ENCODE measurements around the gene DYRK1A. TPM values are rescaled to one million over a fixed set of nuclear protein-coding genes. Genes with fewer than 3 reads are reported as not detected.
A peak's percentile ranks its signal among the peaks of the same experiment; 100 is the strongest.

Gene DYRK1A
- polyA plus RNA-seq, 3 donors from 2014 or later, result 1.8 to 4.8 (median 4.0) TPM

DNA sequence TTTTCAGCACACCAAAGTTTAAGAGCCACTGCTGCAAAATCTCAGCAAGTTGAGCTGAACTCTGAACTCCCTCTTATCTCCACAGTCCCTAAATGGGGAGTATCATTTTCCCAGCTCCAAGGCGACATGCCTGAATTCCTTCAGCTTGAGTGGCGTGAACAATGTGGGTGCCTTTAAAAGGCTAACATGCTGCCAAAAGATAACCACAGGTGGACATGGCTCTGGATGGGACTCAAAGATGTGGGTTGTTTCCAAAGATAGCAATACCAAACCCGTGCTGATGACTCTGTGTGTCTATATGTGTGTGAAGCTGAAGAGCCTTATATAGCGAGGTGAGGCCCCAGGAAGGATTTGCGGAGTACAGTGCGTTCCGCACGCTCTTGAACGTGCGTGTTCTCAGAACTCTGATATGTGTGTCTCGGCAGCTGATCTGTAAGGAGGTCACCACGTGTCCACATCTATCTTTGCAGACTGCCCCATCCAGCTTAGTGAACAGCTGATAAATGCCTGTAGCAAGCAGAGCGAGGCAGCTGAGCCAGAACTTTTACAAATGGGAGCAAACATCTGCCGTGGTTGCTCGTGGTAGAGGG lies 189.2 kb downstream of the DYRK1A start:
- no peaks in the 10 kb centered on the region for H3K4me1 Mint-ChIP-seq
- H3K27ac Mint-ChIP-seq, result peak overlapping the region in 1 of 6 donors; percentile 28
- no peaks in the 10 kb centered on the region for H3K9me3 Mint-ChIP-seq
- H3K27me3 Mint-ChIP-seq (ENCODE audit: low read depth in 3 of 3), result peaks cover 2 to 13% (median 5%) of the 10 kb centered on the region in 3 donors
- DNase-seq, result no peak
- H3K36me3 Mint-ChIP-seq, result no peaks in the 10 kb centered on the region
- no peak overlapping the region for H3K4me3 Mint-ChIP-seq

- no peak for DNase-seq
- peaks cover 2 to 13% (median 5%) of the 10 kb centered on the region in 3 donors for H3K27me3 Mint-ChIP-seq (ENCODE audit: low read depth in 3 of 3)
- H3K27ac Mint-ChIP-seq, result no peak overlapping the region
- no peak overlapping the region for H3K4me3 Mint-ChIP-seq
- H3K36me3 Mint-ChIP-seq, result no peaks in the 10 kb centered on the region
- no peaks in the 10 kb centered on the region for H3K9me3 Mint-ChIP-seq
- no peaks in the 10 kb centered on the region for H3K4me1 Mint-ChIP-seq
These were observed 190.8 kb downstream of the DYRK1A start for GRCh38 chr21:37557261-37557950.

GRCh38 chr21:37558676-37559211 lies 192.2 kb downstream of the DYRK1A start:
- no peak overlapping the region for H3K4me3 Mint-ChIP-seq

GRCh38 chr21:37560385-37560784 lies 193.8 kb downstream of the DYRK1A start:
- no peaks in the 10 kb centered on the region for H3K9me3 Mint-ChIP-seq
- no peaks in the 10 kb centered on the region for H3K36me3 Mint-ChIP-seq
- peaks cover 14 to 19% (median 16%) of the 10 kb centered on the region in 3 donors for H3K27me3 Mint-ChIP-seq (ENCODE audit: low read depth in 3 of 3)
- no peak overlapping the region for H3K4me3 Mint-ChIP-seq
- peaks cover 22% of the 10 kb centered on the region in 2 donors for H3K4me1 Mint-ChIP-seq
- no peak overlapping the region for H3K27ac Mint-ChIP-seq
- DNase-seq, result no peak

More at GRCh38 chr21:37558676-37559211, 192.2 kb downstream of the DYRK1A start:
- DNase-seq, result no peak
- Mint-ChIP-seq H3K9me3 (no peaks in the 10 kb centered on the region), H3K36me3 (no peaks in the 10 kb centered on the region), H3K27me3 (ENCODE audit: low read depth in 3 of 3) (peaks cover 6 to 13% (median 8%) of the 10 kb centered on the region in 3 donors), H3K4me1 (peaks cover 7 to 8% of the 10 kb centered on the region in 2 donors), H3K27ac (no peak overlapping the region)

GRCh38 chr21:37561506-37561905 lies 194.9 kb downstream of the DYRK1A start:
- no peak for DNase-seq
- Mint-ChIP-seq H3K27ac (peak overlapping the region in 2 of 6 donors; percentile 50 to 99), H3K4me1 (peaks cover 22 to 24% of the 10 kb centered on the region in 2 donors), H3K27me3 (ENCODE audit: low read depth in 3 of 3) (peaks cover 8 to 19% (median 12%) of the 10 kb centered on the region in 3 donors), H3K9me3 (no peaks in the 10 kb centered on the region), H3K36me3 (no peaks in the 10 kb centered on the region), H3K4me3 (peak overlapping the region in 1 of 5 donors; percentile 3)

DNA sequence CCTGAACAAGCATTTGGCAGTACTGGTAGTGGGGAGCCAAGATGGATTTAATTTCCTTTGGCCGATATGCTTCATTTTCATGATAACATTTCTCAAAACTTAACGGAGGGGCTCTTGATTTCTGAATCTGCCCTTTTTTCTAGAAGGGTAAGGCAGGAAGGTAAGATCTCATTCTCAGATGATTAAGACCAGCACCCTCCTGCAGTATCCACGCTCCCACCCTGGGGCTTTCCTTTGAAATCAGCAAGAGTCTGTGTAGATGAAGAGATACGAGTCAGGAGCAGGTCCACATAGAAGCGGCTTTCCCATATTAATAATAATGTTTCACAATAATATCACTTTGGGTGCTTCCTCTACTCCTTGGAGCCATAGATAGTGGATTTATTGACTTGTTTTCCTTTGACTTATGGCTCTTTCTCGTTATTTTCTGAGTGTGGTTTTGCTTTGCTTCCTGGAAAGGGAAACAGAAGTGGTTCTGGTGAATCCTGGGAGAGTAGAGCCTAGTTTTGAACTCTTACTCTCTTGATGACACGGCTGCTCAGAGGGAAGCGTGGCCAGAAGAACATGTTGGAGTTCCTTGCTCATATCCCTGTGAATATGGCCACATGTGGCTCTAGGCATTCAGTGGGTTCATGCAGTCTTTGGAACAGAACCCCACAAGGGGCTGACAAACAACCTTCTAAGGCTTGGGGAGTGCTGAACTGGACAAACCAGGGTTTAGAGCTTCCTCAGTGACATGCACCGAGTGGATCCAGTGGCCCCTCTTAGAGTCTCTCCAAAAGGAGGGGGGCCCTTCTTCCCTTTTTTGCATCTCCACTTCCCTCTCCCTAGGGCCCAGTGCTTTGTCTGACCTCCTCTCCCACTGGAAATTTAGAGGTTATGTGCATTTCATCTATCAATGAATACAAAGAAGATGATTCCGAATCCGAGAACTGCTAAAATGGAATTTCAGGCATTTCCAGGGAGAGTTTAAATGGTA lies 195.7 kb downstream of the DYRK1A start:
- DNase-seq, result no peak
- H3K36me3 Mint-ChIP-seq, result no peaks in the 10 kb centered on the region
- no peaks in the 10 kb centered on the region for H3K9me3 Mint-ChIP-seq
- H3K4me3 Mint-ChIP-seq, result peak overlapping the region; percentile 86 to 98 (median 97)
- H3K27me3 Mint-ChIP-seq (ENCODE audit: low read depth in 3 of 3), result peaks cover 8 to 19% (median 11%) of the 10 kb centered on the region in 3 donors
- peak overlapping the region; percentile 87 to 100 (median 93) for H3K27ac Mint-ChIP-seq
- peaks cover 22 to 24% of the 10 kb centered on the region in 2 donors for H3K4me1 Mint-ChIP-seq

GRCh38 chr21:37562920-37563640 lies 196.5 kb downstream of the DYRK1A start:
- H3K27me3 Mint-ChIP-seq (ENCODE audit: low read depth in 3 of 3), result peaks cover 8 to 19% (median 11%) of the 10 kb centered on the region in 3 donors
- H3K36me3 Mint-ChIP-seq, result no peaks in the 10 kb centered on the region
- H3K27ac Mint-ChIP-seq, result peak overlapping the region; percentile 87 to 100 (median 93)
- no peaks in the 10 kb centered on the region for H3K9me3 Mint-ChIP-seq
- peak overlapping the region; percentile 86 to 98 (median 97) for H3K4me3 Mint-ChIP-seq
- peaks cover 22 to 24% of the 10 kb centered on the region in 2 donors for H3K4me1 Mint-ChIP-seq
- no peak for DNase-seq

DNA sequence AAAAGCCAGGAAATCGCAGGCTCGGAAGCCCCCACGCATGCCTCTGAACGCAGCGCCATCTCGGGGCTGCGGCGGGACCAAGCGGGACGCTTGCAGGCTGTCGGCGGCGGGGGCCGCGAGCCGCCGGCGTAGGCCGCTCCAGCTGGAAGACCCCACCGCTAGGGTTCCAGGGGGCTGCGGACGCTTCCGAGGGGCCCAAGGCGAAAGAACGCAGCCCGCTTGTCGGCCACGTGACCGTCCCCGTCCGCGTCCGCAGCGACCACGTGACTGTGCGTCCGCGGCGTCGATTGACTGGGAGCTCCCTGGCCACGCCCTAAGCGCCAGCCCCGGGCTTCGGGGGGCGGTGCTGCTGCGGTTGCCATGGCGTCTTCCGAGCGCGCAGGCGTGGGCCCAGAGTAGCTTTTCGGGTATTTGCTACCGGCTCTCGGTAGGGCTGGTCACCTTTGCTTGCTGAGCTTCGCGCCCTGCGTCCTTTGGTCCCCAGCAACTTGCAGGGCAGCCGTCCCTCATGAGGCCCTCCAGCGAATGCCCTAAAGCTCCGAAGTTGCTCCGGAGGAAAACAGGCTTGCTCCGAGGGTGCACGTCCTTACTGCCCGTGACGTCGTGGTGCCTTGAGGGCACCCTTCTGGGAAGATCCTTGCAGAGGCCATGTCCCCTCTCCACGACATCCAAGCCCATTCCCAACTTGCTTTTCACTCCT lies 197.2 kb downstream of the DYRK1A start:
- H3K27me3 Mint-ChIP-seq (ENCODE audit: low read depth in 3 of 3), result peaks cover 11 to 19% (median 11%) of the 10 kb centered on the region in 3 donors
- H3K27ac Mint-ChIP-seq, result peak overlapping the region; percentile 97 to 100 (median 100)
- H3K36me3 Mint-ChIP-seq, result no peaks in the 10 kb centered on the region
- H3K4me1 Mint-ChIP-seq, result peaks cover 22 to 24% of the 10 kb centered on the region in 2 donors
- H3K4me3 Mint-ChIP-seq, result peak overlapping the region; percentile 91 to 99 (median 98)
- peak; percentile 92 to 93 (median 93) for DNase-seq
- no peaks in the 10 kb centered on the region for H3K9me3 Mint-ChIP-seq

DNA sequence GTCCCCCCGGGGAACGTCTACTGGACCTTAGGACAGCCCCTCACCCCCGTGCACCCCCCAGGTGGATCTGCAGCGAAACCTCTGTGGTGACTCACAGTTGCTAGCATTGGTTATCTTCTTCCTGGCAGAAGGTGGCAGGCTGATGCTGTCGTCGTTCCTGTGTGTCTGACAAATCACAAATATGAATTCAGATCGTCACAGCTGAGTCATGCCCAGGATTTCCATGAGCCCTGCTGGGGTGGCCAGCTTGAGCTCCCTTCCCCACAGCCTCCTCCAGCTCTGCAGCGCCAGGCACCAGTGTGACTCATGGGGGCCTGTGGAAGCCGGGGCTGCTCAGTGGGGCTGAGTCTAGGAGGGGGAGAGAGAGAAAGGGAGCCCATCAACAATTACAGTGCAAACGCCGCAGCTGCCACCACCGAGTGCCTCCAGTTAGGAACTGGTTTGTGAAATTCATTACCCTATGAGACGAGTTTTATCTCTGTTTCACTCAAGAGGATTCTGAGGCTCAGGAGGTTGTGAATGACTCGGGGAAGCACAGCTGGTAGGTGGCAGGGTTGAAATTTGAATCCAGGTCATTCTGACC lies 197.9 kb downstream of the DYRK1A start:
- H3K9me3 Mint-ChIP-seq, result no peaks in the 10 kb centered on the region
- H3K36me3 Mint-ChIP-seq, result no peaks in the 10 kb centered on the region
- peak overlapping the region; percentile 91 to 99 (median 98) for H3K4me3 Mint-ChIP-seq
- DNase-seq, result peak; percentile 86 to 89 (median 88)
- H3K4me1 Mint-ChIP-seq, result peaks cover 22 to 24% of the 10 kb centered on the region in 2 donors
- peak overlapping the region; percentile 97 to 100 (median 100) for H3K27ac Mint-ChIP-seq
- H3K27me3 Mint-ChIP-seq (ENCODE audit: low read depth in 3 of 3), result peaks cover 11 to 19% (median 15%) of the 10 kb centered on the region in 3 donors

- no peaks in the 10 kb centered on the region for H3K9me3 Mint-ChIP-seq
- peak overlapping the region; percentile 97 to 100 (median 100) for H3K27ac Mint-ChIP-seq
- peaks cover 11 to 20% (median 15%) of the 10 kb centered on the region in 3 donors for H3K27me3 Mint-ChIP-seq (ENCODE audit: low read depth in 3 of 3)
- peak overlapping the region; percentile 91 to 99 (median 98) for H3K4me3 Mint-ChIP-seq
- H3K36me3 Mint-ChIP-seq, result no peaks in the 10 kb centered on the region
- peaks cover 22 to 24% of the 10 kb centered on the region in 2 donors for H3K4me1 Mint-ChIP-seq
- no peak for DNase-seq
These were observed 198.5 kb downstream of the DYRK1A start for GRCh38 chr21:37564924-37565529.

- Mint-ChIP-seq H3K9me3 (no peaks in the 10 kb centered on the region), H3K4me1 (peaks cover 22 to 24% of the 10 kb centered on the region in 2 donors), H3K27ac (peak overlapping the region; percentile 54 to 100 (median 99)), H3K36me3 (no peaks in the 10 kb centered on the region), H3K27me3 (ENCODE audit: low read depth in 3 of 3) (peaks cover 11 to 21% (median 15%) of the 10 kb centered on the region in 3 donors), H3K4me3 (peak overlapping the region; percentile 21 to 91 (median 61))
- no peak for DNase-seq
These were observed 199.1 kb downstream of the DYRK1A start for GRCh38 chr21:37565530-37566223.
